SU-DHL-6 (cell line): ENCODE measurements around the gene THAP12.

ENCODE experiments used
- EZH2phosphoT487 ChIP-seq: fragments of 200-600 bp; sonication (generic), shearing (Covaris generic); conservative IDR thresholded peaks from 2 replicates; pipeline ENCODE4 v1.6.1; 2018; ENCODE audit warnings: mild to moderate bottlenecking, antibody characterized with exemption, low read length, moderate library complexity, mixed read lengths
- TF ChIP-seq, protein P1 (sequence below): fragments of 200-600 bp; sonication (generic); IDR thresholded peaks from one replicate; pipeline ENCODE4 v1.5.1; 2017; ENCODE audit warnings: antibody characterized with exemption, mild to moderate bottlenecking, low read length, moderate library complexity; ENCODE audit not compliant: insufficient read depth, poor library complexity, severe bottlenecking

DNA sequence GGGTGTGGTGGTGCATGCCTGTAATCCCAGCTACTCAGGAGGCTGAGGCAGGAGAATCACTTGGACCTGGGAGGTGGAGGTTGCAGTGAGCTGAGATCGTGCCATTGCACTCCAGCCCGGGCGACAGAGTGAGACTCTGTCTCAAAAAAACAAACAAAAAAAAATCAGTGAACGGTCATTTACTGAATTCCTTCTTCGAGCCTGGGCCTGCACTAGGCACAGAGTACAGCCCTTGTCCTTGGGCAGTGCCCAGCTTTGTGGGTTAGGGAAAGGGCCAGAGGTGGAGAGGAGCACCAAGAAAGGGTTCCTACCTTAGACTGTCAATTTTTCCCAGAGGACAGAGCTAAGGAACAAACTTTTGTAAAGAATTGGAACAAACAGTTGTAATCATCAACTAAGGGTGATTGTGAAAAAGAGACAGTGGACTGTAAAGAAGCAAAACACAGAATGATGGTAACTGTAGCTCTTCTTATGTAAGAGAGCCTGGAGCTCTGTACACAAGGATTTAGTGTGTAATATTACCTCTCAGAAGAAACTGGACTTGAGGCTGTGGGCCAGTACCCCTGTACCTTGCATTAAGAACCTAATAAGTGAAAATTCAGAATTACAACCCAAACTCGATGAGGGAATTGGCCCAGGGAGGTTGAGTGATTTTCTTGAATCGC is 11.0 kb upstream of the THAP12 start:
- TF ChIP-seq, protein P1, sequence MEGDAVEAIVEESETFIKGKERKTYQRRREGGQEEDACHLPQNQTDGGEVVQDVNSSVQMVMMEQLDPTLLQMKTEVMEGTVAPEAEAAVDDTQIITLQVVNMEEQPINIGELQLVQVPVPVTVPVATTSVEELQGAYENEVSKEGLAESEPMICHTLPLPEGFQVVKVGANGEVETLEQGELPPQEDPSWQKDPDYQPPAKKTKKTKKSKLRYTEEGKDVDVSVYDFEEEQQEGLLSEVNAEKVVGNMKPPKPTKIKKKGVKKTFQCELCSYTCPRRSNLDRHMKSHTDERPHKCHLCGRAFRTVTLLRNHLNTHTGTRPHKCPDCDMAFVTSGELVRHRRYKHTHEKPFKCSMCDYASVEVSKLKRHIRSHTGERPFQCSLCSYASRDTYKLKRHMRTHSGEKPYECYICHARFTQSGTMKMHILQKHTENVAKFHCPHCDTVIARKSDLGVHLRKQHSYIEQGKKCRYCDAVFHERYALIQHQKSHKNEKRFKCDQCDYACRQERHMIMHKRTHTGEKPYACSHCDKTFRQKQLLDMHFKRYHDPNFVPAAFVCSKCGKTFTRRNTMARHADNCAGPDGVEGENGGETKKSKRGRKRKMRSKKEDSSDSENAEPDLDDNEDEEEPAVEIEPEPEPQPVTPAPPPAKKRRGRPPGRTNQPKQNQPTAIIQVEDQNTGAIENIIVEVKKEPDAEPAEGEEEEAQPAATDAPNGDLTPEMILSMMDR = no peak
- TF ChIP-seq EZH2phosphoT487 = no peak
